ENCODE measurements around the gene HOPX. TPM values are rescaled to one million over a fixed set of nuclear protein-coding genes. Genes with fewer than 3 reads are reported as not detected.
"Not testable (repeated sequence)": the region's sequence is repeated elsewhere in the genome, so short reads cannot be mapped to it uniquely, and the experiment has no call there.

HOPX gene
- polyA plus RNA-seq, 2 donors = 649 to 1,386 TPM

DNA sequence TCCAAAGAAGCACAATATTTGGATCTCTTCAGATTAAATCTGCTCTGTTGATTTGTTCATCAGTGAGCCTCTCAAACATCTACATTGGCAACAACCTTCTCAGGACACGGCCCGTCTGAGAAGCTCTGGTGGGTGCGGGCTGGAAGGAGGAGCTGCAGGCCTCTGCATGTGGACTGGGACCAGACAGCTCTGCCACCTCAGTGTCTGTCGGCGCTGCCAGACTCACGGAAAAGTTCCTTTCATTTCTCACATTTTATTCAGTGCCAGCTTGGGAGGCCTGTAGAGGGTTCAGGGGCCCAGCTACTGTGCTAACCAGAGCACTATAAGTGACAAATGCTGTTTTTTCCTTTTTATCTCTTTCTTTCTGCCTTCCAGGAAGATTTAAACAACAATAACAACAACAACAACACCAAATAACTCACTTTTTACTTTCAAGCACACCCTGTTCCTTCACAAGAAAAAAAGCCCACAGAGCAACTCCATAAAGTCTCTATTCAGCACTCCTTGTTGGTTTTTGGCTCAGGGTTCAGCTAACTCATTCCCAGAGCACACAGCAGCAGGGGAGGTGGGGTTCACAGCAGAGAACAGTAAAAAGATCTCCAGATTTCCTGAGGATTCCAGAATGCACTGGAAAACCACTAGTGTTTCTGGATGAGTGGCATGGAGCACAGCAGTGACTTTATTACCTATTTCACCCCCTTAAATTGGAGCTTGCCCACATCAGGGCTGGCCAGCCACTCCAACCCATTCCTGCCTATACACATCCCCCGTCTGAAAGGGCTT is 23.2 kb upstream of the HOPX start:
- Histone ChIP-seq H3K27me3 (ENCODE audit: control insufficient read depth in 1 of 2, insufficient read depth in 2 of 2, low read length in 2 of 2) (no peaks in the 10 kb centered on the region), H3K4me3 (ENCODE audit: low read depth in 1 of 2, low read length in 2 of 2) (no peak overlapping the region), H3K9me3 (ENCODE audit: control insufficient read depth in 2 of 2, insufficient read depth in 1 of 2, low read depth in 1 of 2, low read length in 1 of 2) (no peaks in the 10 kb centered on the region), H3K36me3 (ENCODE audit: control insufficient read depth in 2 of 2, insufficient read depth in 2 of 2, low read length in 1 of 2) (no peaks in the 10 kb centered on the region), H3K4me1 (ENCODE audit: control insufficient read depth in 2 of 2, insufficient read depth in 2 of 2, low read length in 1 of 2) (no peaks in the 10 kb centered on the region), H3K27ac (ENCODE audit: low read depth in 2 of 2, low read length in 1 of 2) (peak overlapping the region; percentile 21 to 33)
- WGBS, 2 donors = 56 to 59% methylated on average over 7 of the region's 7 CpGs

- no peak overlapping the region for H3K27ac ChIP-seq (ENCODE audit: low read depth in 2 of 2, low read length in 1 of 2)
- no peaks in the 10 kb centered on the region for H3K27me3 ChIP-seq (ENCODE audit: control insufficient read depth in 1 of 2, insufficient read depth in 2 of 2, low read length in 2 of 2)
- H3K4me3 ChIP-seq (ENCODE audit: low read depth in 1 of 2, low read length in 2 of 2) = no peak overlapping the region
- 46 to 57% methylated on average over 5 of the region's 5 CpGs for WGBS, 2 donors
- H3K9me3 ChIP-seq (ENCODE audit: control insufficient read depth in 2 of 2, insufficient read depth in 1 of 2, low read depth in 1 of 2, low read length in 1 of 2) = no peaks in the 10 kb centered on the region
- no peaks in the 10 kb centered on the region for H3K4me1 ChIP-seq (ENCODE audit: control insufficient read depth in 2 of 2, insufficient read depth in 2 of 2, low read length in 1 of 2)
- H3K36me3 ChIP-seq (ENCODE audit: control insufficient read depth in 2 of 2, insufficient read depth in 2 of 2, low read length in 1 of 2) = no peaks in the 10 kb centered on the region
Measured at GRCh38 chr4:56703378-56703777, 22.3 kb upstream of the HOPX start.

GRCh38 chr4:56701644-56702043 is 20.5 kb upstream of the HOPX start:
- WGBS, 2 donors = 58 to 70% methylated on average over 2 of the region's 2 CpGs
- Histone ChIP-seq H3K27me3 (ENCODE audit: control insufficient read depth in 1 of 2, insufficient read depth in 2 of 2, low read length in 2 of 2) (no peaks in the 10 kb centered on the region), H3K4me1 (ENCODE audit: control insufficient read depth in 2 of 2, insufficient read depth in 2 of 2, low read length in 1 of 2) (no peaks in the 10 kb centered on the region), H3K9me3 (ENCODE audit: control insufficient read depth in 2 of 2, insufficient read depth in 1 of 2, low read depth in 1 of 2, low read length in 1 of 2) (no peaks in the 10 kb centered on the region), H3K36me3 (ENCODE audit: control insufficient read depth in 2 of 2, insufficient read depth in 2 of 2, low read length in 1 of 2) (no peaks in the 10 kb centered on the region), H3K4me3 (ENCODE audit: low read depth in 1 of 2, low read length in 2 of 2) (no peak overlapping the region), H3K27ac (ENCODE audit: low read depth in 2 of 2, low read length in 1 of 2) (no peak overlapping the region)

GRCh38 chr4:56701161-56701480 is 20.0 kb upstream of the HOPX start:
- Histone ChIP-seq H3K4me3 (ENCODE audit: low read depth in 1 of 2, low read length in 2 of 2) (no peak overlapping the region), H3K9me3 (ENCODE audit: control insufficient read depth in 2 of 2, insufficient read depth in 1 of 2, low read depth in 1 of 2, low read length in 1 of 2) (no peaks in the 10 kb centered on the region), H3K36me3 (ENCODE audit: control insufficient read depth in 2 of 2, insufficient read depth in 2 of 2, low read length in 1 of 2) (no peaks in the 10 kb centered on the region), H3K4me1 (ENCODE audit: control insufficient read depth in 2 of 2, insufficient read depth in 2 of 2, low read length in 1 of 2) (no peaks in the 10 kb centered on the region), H3K27me3 (ENCODE audit: control insufficient read depth in 1 of 2, insufficient read depth in 2 of 2, low read length in 2 of 2) (no peaks in the 10 kb centered on the region), H3K27ac (ENCODE audit: low read depth in 2 of 2, low read length in 1 of 2) (no peak overlapping the region)
- 82 to 84% methylated on average over 4 of the region's 4 CpGs for WGBS, 2 donors

- Histone ChIP-seq H3K4me1 (ENCODE audit: control insufficient read depth in 2 of 2, insufficient read depth in 2 of 2, low read length in 1 of 2) (no peaks in the 10 kb centered on the region), H3K9me3 (ENCODE audit: control insufficient read depth in 2 of 2, insufficient read depth in 1 of 2, low read depth in 1 of 2, low read length in 1 of 2) (no peaks in the 10 kb centered on the region), H3K27ac (ENCODE audit: low read depth in 2 of 2, low read length in 1 of 2) (no peak overlapping the region), H3K36me3 (ENCODE audit: control insufficient read depth in 2 of 2, insufficient read depth in 2 of 2, low read length in 1 of 2) (no peaks in the 10 kb centered on the region), H3K27me3 (ENCODE audit: control insufficient read depth in 1 of 2, insufficient read depth in 2 of 2, low read length in 2 of 2) (no peaks in the 10 kb centered on the region), H3K4me3 (ENCODE audit: low read depth in 1 of 2, low read length in 2 of 2) (no peak overlapping the region)
- 79 to 84% methylated on average over 2 of the region's 2 CpGs for WGBS, 2 donors
Measured at GRCh38 chr4:56699537-56700105, 18.5 kb upstream of the HOPX start.

DNA sequence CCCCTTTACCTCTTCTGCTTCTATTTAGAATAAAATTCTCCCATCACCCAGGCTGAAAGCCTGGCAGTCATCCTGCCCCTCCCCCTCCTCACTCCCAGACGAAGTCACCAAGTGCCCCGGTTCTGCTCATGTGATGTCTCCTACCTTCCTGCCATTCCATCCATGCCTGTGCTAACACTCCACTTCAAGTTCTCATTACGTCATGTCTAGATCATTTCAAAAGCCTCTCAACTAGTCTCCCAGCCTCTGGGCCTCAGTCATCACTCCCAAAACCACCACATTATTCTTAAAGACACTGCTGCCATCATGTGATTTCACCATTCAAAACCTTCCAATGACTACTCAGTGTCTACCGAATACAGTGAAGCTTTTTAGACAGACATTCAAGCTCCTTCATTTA is 17.2 kb upstream of the HOPX start:
- H3K27ac ChIP-seq (ENCODE audit: low read depth in 2 of 2, low read length in 1 of 2) = peak overlapping the region in 1 of 2 donors; percentile 1
- no peaks in the 10 kb centered on the region for H3K4me1 ChIP-seq (ENCODE audit: control insufficient read depth in 2 of 2, insufficient read depth in 2 of 2, low read length in 1 of 2)
- no peaks in the 10 kb centered on the region for H3K9me3 ChIP-seq (ENCODE audit: control insufficient read depth in 2 of 2, insufficient read depth in 1 of 2, low read depth in 1 of 2, low read length in 1 of 2)
- no peaks in the 10 kb centered on the region for H3K36me3 ChIP-seq (ENCODE audit: control insufficient read depth in 2 of 2, insufficient read depth in 2 of 2, low read length in 1 of 2)
- H3K27me3 ChIP-seq (ENCODE audit: control insufficient read depth in 1 of 2, insufficient read depth in 2 of 2, low read length in 2 of 2) = no peaks in the 10 kb centered on the region
- H3K4me3 ChIP-seq (ENCODE audit: low read depth in 1 of 2, low read length in 2 of 2) = no peak overlapping the region
- WGBS, 2 donors = 72 to 86% methylated on average over 4 of the region's 4 CpGs

DNA sequence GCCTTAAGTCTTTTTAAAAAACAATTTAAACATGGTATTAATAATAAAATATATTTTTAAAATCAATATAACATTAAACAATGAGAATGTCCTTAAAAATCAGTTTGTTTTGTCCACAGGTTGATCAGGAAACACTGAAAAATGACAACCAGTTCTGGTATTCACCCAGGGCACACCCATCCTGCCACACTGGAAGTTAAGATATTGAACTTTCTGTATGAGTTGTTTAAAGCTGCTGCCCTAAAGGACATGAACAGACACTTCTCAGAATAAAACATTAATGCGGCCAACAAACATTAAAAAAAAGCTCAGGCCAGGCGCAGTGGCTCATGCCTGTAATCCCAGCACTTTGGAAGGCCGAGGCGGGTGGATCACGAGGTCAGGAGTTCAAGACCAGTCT is 15.0 kb upstream of the HOPX start:
- Histone ChIP-seq H3K27me3 (ENCODE audit: control insufficient read depth in 1 of 2, insufficient read depth in 2 of 2, low read length in 2 of 2) (no peaks in the 10 kb centered on the region), H3K27ac (ENCODE audit: low read depth in 2 of 2, low read length in 1 of 2) (peak overlapping the region; percentile 34 to 41), H3K4me1 (ENCODE audit: control insufficient read depth in 2 of 2, insufficient read depth in 2 of 2, low read length in 1 of 2) (no peaks in the 10 kb centered on the region), H3K9me3 (ENCODE audit: control insufficient read depth in 2 of 2, insufficient read depth in 1 of 2, low read depth in 1 of 2, low read length in 1 of 2) (no peaks in the 10 kb centered on the region), H3K36me3 (ENCODE audit: control insufficient read depth in 2 of 2, insufficient read depth in 2 of 2, low read length in 1 of 2) (no peaks in the 10 kb centered on the region), H3K4me3 (ENCODE audit: low read depth in 1 of 2, low read length in 2 of 2) (no peak overlapping the region)
- 55 to 59% methylated on average over 5 of the region's 5 CpGs for WGBS, 2 donors

- not testable (repeated sequence) for H3K36me3 ChIP-seq (ENCODE audit: control insufficient read depth in 2 of 2, insufficient read depth in 2 of 2, low read length in 1 of 2); H3K9me3 ChIP-seq (ENCODE audit: control insufficient read depth in 2 of 2, insufficient read depth in 1 of 2, low read depth in 1 of 2, low read length in 1 of 2); H3K27me3 ChIP-seq (ENCODE audit: control insufficient read depth in 1 of 2, insufficient read depth in 2 of 2, low read length in 2 of 2); H3K4me3 ChIP-seq (ENCODE audit: low read depth in 1 of 2, low read length in 2 of 2); H3K4me1 ChIP-seq (ENCODE audit: control insufficient read depth in 2 of 2, insufficient read depth in 2 of 2, low read length in 1 of 2); H3K27ac ChIP-seq (ENCODE audit: low read depth in 2 of 2, low read length in 1 of 2)
- WGBS, 2 donors = 89 to 93% methylated on average over 3 to 27 of the region's 35 CpGs
Measured at GRCh38 chr4:56693476-56693875, 12.4 kb upstream of the HOPX start.

- Histone ChIP-seq H3K4me1 (ENCODE audit: control insufficient read depth in 2 of 2, insufficient read depth in 2 of 2, low read length in 1 of 2) (no peaks in the 10 kb centered on the region), H3K27me3 (ENCODE audit: control insufficient read depth in 1 of 2, insufficient read depth in 2 of 2, low read length in 2 of 2) (no peaks in the 10 kb centered on the region), H3K36me3 (ENCODE audit: control insufficient read depth in 2 of 2, insufficient read depth in 2 of 2, low read length in 1 of 2) (no peaks in the 10 kb centered on the region), H3K27ac (ENCODE audit: low read depth in 2 of 2, low read length in 1 of 2) (peak overlapping the region in 1 of 2 donors; percentile 60), H3K4me3 (ENCODE audit: low read depth in 1 of 2, low read length in 2 of 2) (no peak overlapping the region), H3K9me3 (ENCODE audit: control insufficient read depth in 2 of 2, insufficient read depth in 1 of 2, low read depth in 1 of 2, low read length in 1 of 2) (no peaks in the 10 kb centered on the region)
- WGBS, 2 donors = 65 to 72% methylated on average over 3 to 4 of the region's 4 CpGs
Measured at GRCh38 chr4:56692576-56692975, 11.5 kb upstream of the HOPX start.

DNA sequence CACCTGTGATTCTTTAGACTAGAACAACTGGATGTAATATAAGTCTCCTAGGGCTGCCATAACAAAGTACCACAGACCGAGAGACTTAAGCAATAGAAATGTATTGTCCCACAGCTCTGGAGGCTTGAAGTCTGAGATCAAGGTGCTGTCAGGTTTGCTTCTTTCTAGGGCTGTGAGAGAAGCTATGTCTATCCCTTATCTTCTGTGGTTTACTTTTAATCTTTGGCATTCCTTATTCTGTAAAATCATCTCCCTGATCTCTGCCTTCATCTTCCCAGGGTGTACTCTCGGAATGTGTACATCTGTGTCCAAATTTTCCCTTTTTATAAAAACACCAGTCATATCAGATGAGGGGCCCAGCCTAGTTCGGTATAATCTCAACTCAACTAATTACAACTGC is 10.3 kb upstream of the HOPX start:
- 61% methylated on average over 3 of the region's 3 CpGs for WGBS, 2 donors
- Histone ChIP-seq H3K36me3 (ENCODE audit: control insufficient read depth in 2 of 2, insufficient read depth in 2 of 2, low read length in 1 of 2) (no peaks in the 10 kb centered on the region), H3K4me3 (ENCODE audit: low read depth in 1 of 2, low read length in 2 of 2) (no peak overlapping the region), H3K27me3 (ENCODE audit: control insufficient read depth in 1 of 2, insufficient read depth in 2 of 2, low read length in 2 of 2) (no peaks in the 10 kb centered on the region), H3K9me3 (ENCODE audit: control insufficient read depth in 2 of 2, insufficient read depth in 1 of 2, low read depth in 1 of 2, low read length in 1 of 2) (no peaks in the 10 kb centered on the region), H3K27ac (ENCODE audit: low read depth in 2 of 2, low read length in 1 of 2) (no peak overlapping the region), H3K4me1 (ENCODE audit: control insufficient read depth in 2 of 2, insufficient read depth in 2 of 2, low read length in 1 of 2) (no peaks in the 10 kb centered on the region)
